HG02884 (cell line): ENCODE data around the gene GLMP.

Experiments used
- ATAC-seq: cut with Tn5 transposase; IDR thresholded peaks from one replicate; pipeline ENCODE4 v1.9.1; 2021; ENCODE audit warnings: mild to moderate bottlenecking, moderate library complexity; ENCODE audit not compliant: unreplicated experiment

GLMP gene

GRCh38 chr1:156251527-156251926 is 44.0 kb downstream of the GLMP start:
- ATAC-seq, result no peak

GRCh38 chr1:156249593-156249992 is 45.9 kb downstream of the GLMP start:
- no peak for ATAC-seq

GRCh38 chr1:156248323-156248683 is 47.2 kb downstream of the GLMP start:
- no peak for ATAC-seq

- no peak for ATAC-seq
Observed at GRCh38 chr1:156247460-156248322, 47.8 kb downstream of the GLMP start, which contains the start of gene PAQR6. Gene PAQR6, minus strand, starts transcription at chr1:156248056. Its CDS starts 1,325 bp downstream, at chr1:156246731.

GRCh38 chr1:156246781-156247459 is 48.6 kb downstream of the GLMP start:
- no peak for ATAC-seq

GRCh38 chr1:156246241-156246780 is 49.2 kb downstream of the GLMP start:
- no peak for ATAC-seq

- no peak for ATAC-seq
Observed at GRCh38 chr1:156245451-156246232, 49.8 kb downstream of the GLMP start.

GRCh38 chr1:156244712-156245111 is 50.8 kb downstream of the GLMP start:
- ATAC-seq, result no peak

- ATAC-seq, result no peak
Observed at GRCh38 chr1:156244126-156244525, 51.4 kb downstream of the GLMP start.

GRCh38 chr1:156242738-156243137 is 52.7 kb downstream of the GLMP start:
- no peak for ATAC-seq
